ENCODE data around the gene PDE4B.
"Not testable (repeated sequence)": the region's sequence is repeated elsewhere in the genome, so short reads cannot be mapped to it uniquely, and the experiment has no call there.

Gene PDE4B

GRCh38 chr1:66315671-66316070 is 523.0 kb downstream of the PDE4B start:
- DNase-seq (ENCODE audit: low spot score): no peak
- Histone ChIP-seq H3K27ac (peak overlapping the region; percentile 37 to 81), H3K4me3 (no peak overlapping the region)
- TF ChIP-seq CTCF (IDR thresholded peaks at IDR 0.05): no peak

- TF ChIP-seq CTCF (IDR thresholded peaks at IDR 0.05): no peak
- DNase-seq (ENCODE audit: low spot score): no peak
- Histone ChIP-seq H3K27ac (peak overlapping the region; percentile 81 to 83), H3K4me3 (no peak overlapping the region)
Observed at GRCh38 chr1:66316464-66317247, 524.0 kb downstream of the PDE4B start.

- Histone ChIP-seq H3K4me3 (no peak overlapping the region), H3K27ac (peak overlapping the region; percentile 81 to 83)
- TF ChIP-seq CTCF (IDR thresholded peaks at IDR 0.05): no peak
- no peak for DNase-seq (ENCODE audit: low spot score)
Observed at GRCh38 chr1:66317248-66317515, 524.5 kb downstream of the PDE4B start.

GRCh38 chr1:66320231-66320630 is 527.5 kb downstream of the PDE4B start:
- TF ChIP-seq CTCF (IDR thresholded peaks at IDR 0.05): no peak
- DNase-seq (ENCODE audit: low spot score): no peak
- no peak overlapping the region for H3K4me3 ChIP-seq
- H3K27ac ChIP-seq: no peak overlapping the region

- not testable (repeated sequence) for H3K27ac ChIP-seq; DNase-seq (ENCODE audit: low spot score); H3K4me3 ChIP-seq
Observed at GRCh38 chr1:66322462-66322861, 529.8 kb downstream of the PDE4B start.

GRCh38 chr1:66323958-66324625 is 531.4 kb downstream of the PDE4B start:
- H3K4me3 ChIP-seq: no peak overlapping the region
- no peak for DNase-seq (ENCODE audit: low spot score)
- no peak overlapping the region for H3K27ac ChIP-seq
- no peak for TF ChIP-seq CTCF (IDR thresholded peaks at IDR 0.05)

GRCh38 chr1:66325594-66326380 is 533.1 kb downstream of the PDE4B start:
- no peak for DNase-seq (ENCODE audit: low spot score)
- no peak for TF ChIP-seq CTCF (IDR thresholded peaks at IDR 0.05)
- Histone ChIP-seq H3K27ac (no peak overlapping the region), H3K4me3 (no peak overlapping the region)

All from coronary artery (tissue), 2 donors.